Activated T-helper 9 cell treated with anti-CD3 and anti-CD28 coated beads, Interleukin-2, amount 50 U/mL, for 16 hours (primary cell): ENCODE results near the gene GFRA3.
"Not testable (repeated sequence)": the region's sequence is repeated elsewhere in the genome, so short reads cannot be mapped to it uniquely, and the experiment has no call there.

ENCODE experiments used
- DNase-seq: peaks from one replicate; pipeline ENCODE4 v3.0.0-alpha.2; 2020; ENCODE audit warnings: low read depth

The GFRA3 gene

GRCh38 chr5:138274189-138274853 is at the start of gene GFRA3:
TSS of gene GFRA3 (minus strand) at chr5:138274621. CDS start at chr5:138274424, 197 bp downstream.
- no peak for DNase-seq

- not testable (repeated sequence) for DNase-seq
Observed at GRCh38 chr5:138318211-138318610, 43.8 kb upstream of the GFRA3 start.

GRCh38 chr5:138316355-138316754 is 41.9 kb upstream of the GFRA3 start:
- no peak for DNase-seq

GRCh38 chr5:138315751-138316278 is 41.4 kb upstream of the GFRA3 start:
- DNase-seq: no peak

- no peak for DNase-seq
Observed at GRCh38 chr5:138305797-138306196, 31.4 kb upstream of the GFRA3 start.

GRCh38 chr5:138303372-138303771 is 29.0 kb upstream of the GFRA3 start:
- no peak for DNase-seq

GRCh38 chr5:138289296-138289695 is 14.9 kb upstream of the GFRA3 start:
- no peak for DNase-seq

- no peak for DNase-seq
Observed at GRCh38 chr5:138287246-138287645, 12.8 kb upstream of the GFRA3 start.

- no peak for DNase-seq
Observed at GRCh38 chr5:138282920-138283742, 8.7 kb upstream of the GFRA3 start.

- DNase-seq: no peak
Observed at GRCh38 chr5:138280915-138281314, 6.5 kb upstream of the GFRA3 start.

GRCh38 chr5:138276402-138277054 is 2.1 kb upstream of the GFRA3 start:
- no peak for DNase-seq

- DNase-seq: no peak
Observed at GRCh38 chr5:138275895-138276294, 1.5 kb upstream of the GFRA3 start.

GRCh38 chr5:138275379-138275782 is 960 bp upstream of the GFRA3 start:
- DNase-seq: no peak

- DNase-seq: no peak
Observed at GRCh38 chr5:138273834-138274188, 610 bp downstream of the GFRA3 start.

GRCh38 chr5:138272681-138273080 is 1.7 kb downstream of the GFRA3 start:
- no peak for DNase-seq

GRCh38 chr5:138271281-138271680 is 3.1 kb downstream of the GFRA3 start:
- DNase-seq: no peak

- DNase-seq: no peak
Observed at GRCh38 chr5:138264183-138264582, 10.2 kb downstream of the GFRA3 start.

GRCh38 chr5:138263581-138263980 is 10.8 kb downstream of the GFRA3 start:
- no peak for DNase-seq

GRCh38 chr5:138258704-138259292 is 15.6 kb downstream of the GFRA3 start:
- no peak for DNase-seq

GRCh38 chr5:138257583-138257982 is 16.8 kb downstream of the GFRA3 start:
- DNase-seq: no peak

GRCh38 chr5:138252944-138253343 is 21.5 kb downstream of the GFRA3 start:
- DNase-seq: no peak

GRCh38 chr5:138247800-138248199 is 26.6 kb downstream of the GFRA3 start:
- not testable (repeated sequence) for DNase-seq
